Stimulated activated CD4-positive, alpha-beta T cell treated with anti-CD3 and anti-CD28 coated beads, Interleukin-12 subunit alpha, Interleukin-12 subunit beta, amount 100 ng/mL, for 48 hours (primary cell): ENCODE measurements around the gene PDZRN3.

ENCODE experiments used
- DNase-seq, 3 donors: peaks; one replicate each; pipeline ENCODE4 v3.0.0-alpha.2; 2020; ENCODE audit warnings: low read depth in 2 of 3, low spot score in 1 of 3

Gene PDZRN3

GRCh38 chr3:73498764-73499622 lies 125.7 kb downstream of the PDZRN3 start:
- no peak for DNase-seq

GRCh38 chr3:73497646-73498406 lies 126.9 kb downstream of the PDZRN3 start:
- no peak for DNase-seq

- DNase-seq: no peak
These were observed 131.0 kb downstream of the PDZRN3 start for GRCh38 chr3:73493543-73494308.

- DNase-seq: no peak
These were observed 132.6 kb downstream of the PDZRN3 start for GRCh38 chr3:73492186-73492585.

GRCh38 chr3:73491287-73491662 lies 133.5 kb downstream of the PDZRN3 start:
- DNase-seq: no peak

- no peak for DNase-seq
These were observed 134.1 kb downstream of the PDZRN3 start for GRCh38 chr3:73490453-73491286.

GRCh38 chr3:73485877-73486330 lies 138.8 kb downstream of the PDZRN3 start:
- DNase-seq: no peak

- DNase-seq: no peak
These were observed 140.0 kb downstream of the PDZRN3 start for GRCh38 chr3:73484656-73485248.

- DNase-seq: no peak
These were observed 142.9 kb downstream of the PDZRN3 start for GRCh38 chr3:73481888-73482287.

GRCh38 chr3:73480187-73480672 lies 144.5 kb downstream of the PDZRN3 start:
- DNase-seq: no peak

- no peak for DNase-seq
These were observed 145.4 kb downstream of the PDZRN3 start for GRCh38 chr3:73479325-73479724.

- DNase-seq: no peak
These were observed 145.9 kb downstream of the PDZRN3 start for GRCh38 chr3:73478858-73479257.

GRCh38 chr3:73475717-73476116 lies 149.0 kb downstream of the PDZRN3 start:
- no peak for DNase-seq

- DNase-seq: no peak
These were observed 149.6 kb downstream of the PDZRN3 start for GRCh38 chr3:73475175-73475574.

GRCh38 chr3:73474619-73475018 lies 150.1 kb downstream of the PDZRN3 start:
- no peak for DNase-seq

- DNase-seq: no peak
These were observed 150.8 kb downstream of the PDZRN3 start for GRCh38 chr3:73473898-73474416.

GRCh38 chr3:73473181-73473897 lies 151.4 kb downstream of the PDZRN3 start:
- DNase-seq: no peak

GRCh38 chr3:73471986-73472787 lies 152.6 kb downstream of the PDZRN3 start:
- DNase-seq: no peak
